HG03095 (cell line): Measurements from ENCODE around the gene ZNF544.
A peak's percentile ranks its signal among the peaks of the same experiment; 100 is the strongest.

ENCODE experiments used
- ATAC-seq: cut with Tn5 transposase; IDR thresholded peaks from one replicate; pipeline ENCODE4 v1.9.1; 2021; ENCODE audit warnings: moderate library complexity; ENCODE audit not compliant: unreplicated experiment

ZNF544 gene

DNA sequence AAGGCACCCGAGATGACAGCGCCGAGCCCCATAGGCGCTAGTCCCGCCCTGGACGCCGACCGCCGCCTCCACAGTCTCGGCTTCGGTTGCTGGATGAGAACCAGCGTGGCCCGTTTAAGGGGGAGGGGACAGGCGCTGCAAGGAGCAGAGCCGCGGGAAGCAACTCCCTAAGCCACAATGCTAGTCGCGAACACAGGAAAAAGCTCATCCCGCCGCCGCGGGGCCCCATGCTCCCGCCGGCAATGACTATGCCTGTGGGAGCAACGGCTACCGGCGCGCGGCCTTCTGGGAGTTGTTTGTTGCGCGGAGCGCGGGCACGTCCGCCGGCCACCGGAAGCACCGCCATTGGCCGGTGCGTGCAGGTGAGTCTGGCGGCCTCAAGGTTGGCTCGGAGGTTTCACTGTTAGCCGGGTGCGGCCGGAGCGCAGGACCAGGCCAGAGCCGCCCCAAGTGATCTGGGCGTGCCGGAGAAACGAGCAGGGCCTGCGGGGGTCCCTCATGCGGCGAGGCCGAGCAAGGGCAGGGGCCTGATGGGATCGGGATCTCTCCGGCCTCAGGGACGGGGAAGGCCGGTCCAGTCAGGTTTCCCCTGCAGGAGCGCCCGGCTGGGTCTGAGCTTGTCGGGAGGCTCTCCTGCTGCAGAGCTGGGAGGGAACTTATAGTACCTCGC lies at the start of gene ZNF544:
Gene ZNF544, plus strand, starts transcription at position 330 of the 670 bp plus-strand sequence. CDS start 15,110 bp downstream, outside the sequence.
- peak; percentile 90 for ATAC-seq

DNA sequence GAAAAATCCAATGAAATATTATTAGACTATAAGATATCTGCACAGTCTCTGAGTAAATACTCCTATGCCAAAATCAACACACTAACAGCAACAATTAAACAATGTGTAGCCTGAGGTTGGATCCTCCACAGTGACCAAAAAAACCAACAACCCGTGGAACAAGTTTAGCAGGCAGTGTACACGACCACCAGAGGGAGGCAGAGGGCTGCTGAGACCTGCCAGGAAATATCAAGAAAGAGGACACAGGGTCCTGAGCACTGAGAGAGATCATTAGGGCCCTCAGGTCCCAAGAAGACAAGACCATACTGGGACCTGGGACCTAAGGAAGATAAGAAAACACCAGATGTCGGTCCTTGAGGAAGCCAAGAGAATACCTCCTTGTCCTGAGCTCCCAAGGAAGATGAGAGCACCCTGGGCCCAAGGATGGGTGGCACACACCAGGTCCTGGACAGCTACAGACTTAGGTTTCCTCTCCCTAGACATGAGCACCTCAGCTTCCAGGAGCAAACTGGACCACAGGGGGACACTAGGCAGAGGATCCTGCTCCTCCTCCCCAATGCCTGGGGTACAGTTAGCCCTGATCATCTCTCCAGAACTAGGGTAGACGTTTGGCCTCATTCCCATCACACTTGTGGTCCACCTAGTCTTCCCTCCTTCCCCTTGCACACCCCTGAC lies 46.7 kb upstream of the ZNF544 start:
- no peak for ATAC-seq

GRCh38 chr19:58182577-58182988 lies 46.1 kb upstream of the ZNF544 start:
- no peak for ATAC-seq

DNA sequence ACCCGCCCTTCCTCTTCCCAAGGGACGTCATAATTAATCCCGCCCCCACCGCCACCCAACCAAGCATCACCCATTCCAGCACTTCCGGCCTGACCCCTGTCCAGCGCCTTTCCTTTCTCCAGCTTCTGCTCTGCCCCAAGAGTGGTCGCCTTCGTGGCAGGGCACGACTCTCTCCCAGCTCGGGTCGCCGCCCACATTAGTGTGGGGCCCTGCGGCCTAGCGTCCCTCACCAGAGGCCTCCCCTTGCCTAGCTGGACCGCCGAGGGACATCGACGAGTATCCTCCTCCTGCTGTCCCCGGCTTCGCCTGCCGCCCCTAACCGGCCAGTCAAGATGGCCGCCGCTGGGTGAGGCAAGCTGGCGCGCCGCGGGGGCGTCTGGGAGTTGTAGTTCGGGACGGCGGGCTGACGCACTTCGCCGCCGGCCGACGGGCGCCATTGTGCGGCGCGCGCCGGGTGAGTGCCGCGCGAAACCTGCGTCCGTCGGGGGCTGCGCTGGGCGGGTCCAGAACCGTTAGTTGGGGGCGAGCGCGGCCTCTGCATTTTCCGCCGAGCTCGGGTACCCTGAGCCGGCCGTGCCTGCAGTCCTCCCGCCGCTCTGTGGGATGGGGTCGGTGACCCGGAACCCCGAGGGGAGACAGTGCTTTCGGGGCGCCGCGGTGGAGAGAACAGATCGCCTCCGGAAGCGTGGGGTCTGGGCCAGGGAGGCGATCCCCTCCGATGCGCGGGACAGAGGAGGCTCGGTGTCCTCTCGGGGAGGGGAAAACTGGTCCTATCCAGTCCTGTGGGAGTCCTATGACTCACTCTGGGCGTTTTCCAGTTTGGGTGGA lies 45.5 kb upstream of the ZNF544 start, which contains the start of gene ZNF274:
Gene ZNF274, plus strand, starts transcription at position 73 of the 828 bp plus-strand sequence. CDS start 905 bp downstream, outside the sequence.
- ATAC-seq, result peak; percentile 85

- no peak for ATAC-seq
Observed at GRCh38 chr19:58183817-58184215, 44.9 kb upstream of the ZNF544 start.

GRCh38 chr19:58196901-58197616 lies 31.7 kb upstream of the ZNF544 start:
- no peak for ATAC-seq

GRCh38 chr19:58203814-58204475 lies 24.8 kb upstream of the ZNF544 start:
- ATAC-seq, result no peak

GRCh38 chr19:58204566-58204965 lies 24.1 kb upstream of the ZNF544 start:
- ATAC-seq, result no peak

DNA sequence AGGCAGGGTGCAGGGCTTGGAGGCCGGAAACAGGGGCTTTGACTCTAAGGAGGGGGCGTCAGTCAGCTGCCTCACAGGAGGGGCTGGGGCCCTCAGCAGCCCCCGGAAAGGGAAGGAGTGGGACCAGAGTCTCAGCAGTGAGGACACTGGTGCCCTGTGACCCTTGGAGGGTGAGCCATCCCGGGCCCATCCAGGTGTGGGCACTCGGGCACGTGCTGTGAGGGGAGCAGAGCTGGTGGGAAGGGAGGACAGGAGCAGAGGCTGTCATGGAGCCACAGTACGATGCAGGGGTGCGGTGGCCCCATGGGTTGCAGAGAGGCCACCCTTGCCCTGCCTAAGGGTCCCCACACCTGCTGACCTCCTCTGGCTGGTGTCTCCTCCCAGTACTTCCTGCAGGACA lies 19.1 kb upstream of the ZNF544 start:
- ATAC-seq, result no peak

DNA sequence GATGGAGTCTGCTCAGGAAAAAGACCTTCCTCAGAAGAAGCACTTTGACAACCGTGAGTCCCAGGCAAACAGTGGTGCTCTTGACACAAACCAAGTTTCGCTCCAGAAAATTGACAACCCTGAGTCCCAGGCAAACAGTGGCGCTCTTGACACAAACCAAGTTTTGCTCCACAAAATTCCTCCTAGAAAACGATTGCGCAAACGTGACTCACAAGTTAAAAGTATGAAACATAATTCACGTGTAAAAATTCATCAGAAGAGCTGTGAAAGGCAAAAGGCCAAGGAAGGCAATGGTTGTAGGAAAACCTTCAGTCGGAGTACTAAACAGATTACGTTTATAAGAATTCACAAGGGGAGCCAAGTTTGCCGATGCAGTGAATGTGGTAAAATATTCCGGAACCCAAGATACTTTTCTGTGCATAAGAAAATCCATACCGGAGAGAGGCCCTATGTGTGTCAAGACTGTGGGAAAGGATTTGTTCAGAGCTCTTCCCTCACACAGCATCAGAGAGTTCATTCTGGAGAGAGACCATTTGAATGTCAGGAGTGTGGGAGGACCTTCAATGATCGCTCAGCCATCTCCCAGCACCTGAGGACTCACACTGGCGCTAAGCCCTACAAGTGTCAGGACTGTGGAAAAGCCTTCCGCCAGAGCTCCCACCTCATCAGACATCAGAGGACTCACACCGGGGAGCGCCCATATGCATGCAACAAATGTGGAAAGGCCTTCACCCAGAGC lies 16.2 kb upstream of the ZNF544 start:
- no peak for ATAC-seq

DNA sequence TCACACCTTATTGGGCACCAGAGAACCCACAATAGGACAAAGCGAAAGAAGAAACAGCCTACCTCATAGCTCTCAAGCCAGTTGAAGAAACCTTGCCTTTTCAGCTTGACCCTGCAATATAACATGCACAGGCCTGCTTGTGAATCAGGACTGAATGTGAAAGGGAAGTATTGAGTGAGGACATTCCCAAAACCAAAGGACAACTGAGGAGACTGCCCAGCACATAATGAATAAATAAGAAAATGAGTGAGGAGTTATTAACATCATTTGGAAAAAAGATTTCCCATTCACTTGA lies 15.7 kb upstream of the ZNF544 start:
- ATAC-seq, result no peak

GRCh38 chr19:58217069-58217481 lies 11.6 kb upstream of the ZNF544 start:
- ATAC-seq, result no peak

GRCh38 chr19:58217607-58218391 lies 10.9 kb upstream of the ZNF544 start:
- ATAC-seq, result no peak

DNA sequence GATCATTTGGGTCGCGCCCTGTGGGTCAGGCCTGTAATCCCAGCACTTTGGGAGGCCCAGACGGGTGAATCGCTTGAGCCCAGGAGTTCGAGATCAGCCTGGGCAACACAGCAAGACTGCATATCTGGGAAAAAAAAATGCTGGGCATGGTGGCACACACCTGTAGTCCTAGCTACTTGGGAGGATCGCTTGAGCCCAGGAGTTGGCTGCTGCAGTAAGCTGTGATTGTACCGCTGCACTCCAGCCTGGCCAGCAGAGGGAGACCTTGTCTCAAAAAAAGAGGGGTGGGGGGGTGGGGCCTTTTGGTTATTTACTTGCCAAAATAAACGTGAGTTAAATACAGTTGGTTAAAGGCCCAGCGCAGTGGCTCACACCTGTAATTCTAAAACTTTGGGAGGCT lies 9.8 kb upstream of the ZNF544 start:
- ATAC-seq, result no peak

DNA sequence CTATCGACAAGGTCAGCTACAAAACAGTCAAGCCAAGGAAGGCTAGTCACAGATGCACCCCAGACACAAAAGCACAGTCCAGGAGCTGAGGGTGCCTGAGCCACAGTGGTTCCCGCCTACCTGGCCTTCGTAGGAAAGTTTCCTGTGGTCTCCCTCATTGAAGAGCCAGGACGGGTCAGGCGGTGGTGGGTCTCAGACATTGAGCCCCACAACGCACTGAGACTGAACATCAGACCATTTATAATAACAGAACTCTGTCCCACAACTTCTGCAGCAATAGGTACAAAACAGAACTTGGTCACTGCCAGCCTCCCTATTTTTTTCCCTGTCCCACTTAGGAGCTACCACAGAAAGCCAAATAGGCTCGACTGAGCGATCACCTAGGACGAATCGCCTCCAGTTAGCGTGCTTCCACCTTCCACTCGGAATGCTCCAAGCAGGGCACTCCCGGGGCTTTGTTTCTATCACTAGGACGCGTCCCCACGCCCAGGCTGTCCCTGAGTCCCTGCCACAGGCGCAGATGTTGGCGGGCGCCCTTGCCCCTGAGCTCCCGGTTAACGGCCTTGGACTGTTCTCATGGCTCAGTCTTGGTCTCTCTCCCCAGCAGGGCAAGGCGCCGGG lies 640 bp upstream of the ZNF544 start:
- peak; percentile 23 for ATAC-seq

DNA sequence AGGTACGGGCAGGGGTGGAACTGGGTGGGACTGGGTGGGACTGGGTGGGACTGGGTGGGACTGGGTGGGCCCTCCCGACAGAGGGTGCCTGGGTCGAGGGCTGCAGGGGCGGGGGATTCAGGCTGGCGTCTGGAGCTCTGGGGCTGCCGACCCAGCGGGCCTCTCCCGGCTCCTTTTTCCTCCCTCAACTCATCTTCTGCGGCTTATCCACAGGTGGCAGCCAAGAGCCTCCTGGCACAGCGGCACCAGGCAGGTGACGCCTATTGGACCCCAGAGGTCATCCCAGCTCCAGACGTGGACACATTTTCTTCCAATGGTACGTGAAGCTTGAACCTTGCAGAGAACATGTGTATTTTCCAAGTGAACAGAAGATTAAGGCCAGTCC lies 533 bp downstream of the ZNF544 start:
- ATAC-seq, result no peak

DNA sequence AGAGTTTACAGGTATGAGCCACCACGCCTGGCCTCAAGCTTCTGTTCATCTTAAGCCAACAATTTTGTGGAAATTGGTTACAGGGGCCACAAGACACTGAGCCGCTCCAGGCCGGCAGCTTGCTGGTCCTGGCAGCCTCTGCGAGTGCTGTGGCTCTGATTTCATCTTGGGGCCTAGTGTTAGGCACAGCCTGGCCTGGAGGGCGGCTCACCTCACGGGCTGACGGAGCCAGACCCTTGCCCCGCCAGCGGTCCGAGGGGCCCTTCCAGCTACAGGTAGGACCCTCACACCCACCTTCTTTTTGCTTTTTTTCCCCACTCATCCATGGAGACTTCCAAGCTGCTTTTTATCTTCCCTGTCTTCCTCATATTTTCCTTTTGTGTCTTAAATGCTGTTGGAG lies 8.6 kb downstream of the ZNF544 start:
- no peak for ATAC-seq

- ATAC-seq, result no peak
Observed at GRCh38 chr19:58243351-58243750, 14.6 kb downstream of the ZNF544 start.

GRCh38 chr19:58248886-58249285 lies 20.2 kb downstream of the ZNF544 start:
- no peak for ATAC-seq
